CD4-positive, alpha-beta T cell treated with Interleukin-2 at 100 ng/mL for 4 hours (primary cell): ENCODE data around the gene MLLT6.
"Not testable (repeated sequence)": the region's sequence is repeated elsewhere in the genome, so short reads cannot be mapped to it uniquely, and the experiment has no call there.

Experiments
- DNase-seq: peaks from one replicate; pipeline ENCODE4 v3.0.0-alpha.2; 2020; ENCODE audit warnings: low spot score

Gene MLLT6

GRCh38 chr17:38707678-38708351 is 2.7 kb downstream of the MLLT6 start:
- no peak for DNase-seq

- DNase-seq = no peak
Observed at GRCh38 chr17:38709104-38709820, 4.2 kb downstream of the MLLT6 start.

- no peak for DNase-seq
Observed at GRCh38 chr17:38709864-38710603, 5.0 kb downstream of the MLLT6 start.

GRCh38 chr17:38710604-38710962 is 5.5 kb downstream of the MLLT6 start:
- DNase-seq = no peak

GRCh38 chr17:38710985-38711384 is 5.9 kb downstream of the MLLT6 start:
- no peak for DNase-seq

- no peak for DNase-seq
Observed at GRCh38 chr17:38711792-38712571, 6.9 kb downstream of the MLLT6 start.

GRCh38 chr17:38712593-38712992 is 7.5 kb downstream of the MLLT6 start:
- no peak for DNase-seq

GRCh38 chr17:38713456-38714075 is 8.5 kb downstream of the MLLT6 start:
- no peak for DNase-seq

GRCh38 chr17:38715216-38715943 is 10.3 kb downstream of the MLLT6 start:
- DNase-seq = no peak

GRCh38 chr17:38716368-38717005 is 11.4 kb downstream of the MLLT6 start:
- DNase-seq = no peak

GRCh38 chr17:38717139-38717745 is 12.2 kb downstream of the MLLT6 start:
- no peak for DNase-seq

GRCh38 chr17:38719289-38719942 is 14.3 kb downstream of the MLLT6 start:
- no peak for DNase-seq

GRCh38 chr17:38719943-38720641 is 15.0 kb downstream of the MLLT6 start:
- DNase-seq = no peak

GRCh38 chr17:38720941-38721340 is 15.9 kb downstream of the MLLT6 start:
- DNase-seq = no peak

GRCh38 chr17:38721802-38722201 is 16.7 kb downstream of the MLLT6 start:
- no peak for DNase-seq

- DNase-seq = no peak
Observed at GRCh38 chr17:38724337-38724988, 19.4 kb downstream of the MLLT6 start.

- DNase-seq = no peak
Observed at GRCh38 chr17:38725066-38725465, 20.0 kb downstream of the MLLT6 start.

GRCh38 chr17:38726145-38726544 is 21.1 kb downstream of the MLLT6 start:
- DNase-seq = not testable (repeated sequence)

GRCh38 chr17:38727736-38728135 is 22.7 kb downstream of the MLLT6 start:
- DNase-seq = peak; percentile 90
